HG02870 (cell line): ENCODE measurements around the gene CLIP4.
A peak's percentile ranks its signal among the peaks of the same experiment; 100 is the strongest.

Source experiments
- ATAC-seq: cut with Tn5 transposase; IDR thresholded peaks from one replicate; pipeline ENCODE4 v1.9.1; 2021; ENCODE audit warnings: mild to moderate bottlenecking, moderate library complexity; ENCODE audit not compliant: unreplicated experiment

CLIP4 gene

DNA sequence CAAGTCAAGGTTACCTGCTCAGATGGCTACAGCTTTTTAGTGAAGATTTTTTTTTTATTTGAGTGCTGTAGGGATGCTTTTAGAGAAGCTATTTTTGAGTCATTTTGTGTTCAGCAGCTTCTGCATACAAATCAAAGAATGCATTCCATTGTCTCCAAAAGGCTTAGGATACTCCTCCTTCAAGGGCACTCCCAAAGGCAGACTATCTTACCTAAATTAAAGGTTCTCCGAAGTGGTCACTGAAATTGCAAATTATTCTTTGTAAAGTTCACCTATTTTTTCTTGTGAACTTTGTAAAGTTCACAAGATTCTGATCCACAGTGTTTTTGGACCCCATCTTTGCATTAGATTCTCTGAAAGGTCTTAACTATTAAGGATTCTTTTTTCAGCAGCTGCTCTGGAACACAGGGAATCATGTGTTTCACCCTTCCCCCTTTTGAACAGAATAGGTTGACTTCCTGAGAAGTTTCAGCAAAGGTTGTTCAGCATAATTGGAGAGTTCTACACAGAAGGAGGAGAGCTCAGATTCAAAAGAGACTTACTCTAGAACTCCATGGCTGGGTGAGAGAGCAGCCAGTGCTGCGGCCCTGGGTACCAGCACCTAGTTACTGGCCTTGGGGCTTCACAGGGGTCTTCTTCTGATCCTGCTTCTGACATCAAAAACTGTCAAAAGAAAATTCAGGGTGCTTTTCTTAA, 14.5 kb downstream of the CLIP4 start:
- no peak for ATAC-seq

DNA sequence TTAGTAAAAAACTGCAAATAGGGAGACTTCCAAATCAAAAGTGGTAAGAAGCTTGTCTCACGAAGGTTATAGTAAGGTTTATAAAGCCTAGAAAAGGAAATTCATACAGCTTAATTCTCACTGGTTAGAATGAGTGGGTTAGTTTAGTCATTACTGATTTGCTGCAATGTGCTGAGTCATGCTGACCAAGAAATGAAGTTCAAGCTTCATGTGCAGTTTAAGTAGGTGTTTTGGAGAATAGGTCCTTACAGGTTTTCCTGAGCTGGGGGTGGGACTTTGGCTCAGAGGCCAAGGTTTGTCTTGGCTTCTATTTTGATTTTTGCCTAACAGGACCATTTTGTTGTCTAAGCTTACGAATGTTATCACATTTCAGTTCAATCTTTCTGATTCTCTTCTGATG, 15.1 kb downstream of the CLIP4 start:
- peak; percentile 75 for ATAC-seq

DNA sequence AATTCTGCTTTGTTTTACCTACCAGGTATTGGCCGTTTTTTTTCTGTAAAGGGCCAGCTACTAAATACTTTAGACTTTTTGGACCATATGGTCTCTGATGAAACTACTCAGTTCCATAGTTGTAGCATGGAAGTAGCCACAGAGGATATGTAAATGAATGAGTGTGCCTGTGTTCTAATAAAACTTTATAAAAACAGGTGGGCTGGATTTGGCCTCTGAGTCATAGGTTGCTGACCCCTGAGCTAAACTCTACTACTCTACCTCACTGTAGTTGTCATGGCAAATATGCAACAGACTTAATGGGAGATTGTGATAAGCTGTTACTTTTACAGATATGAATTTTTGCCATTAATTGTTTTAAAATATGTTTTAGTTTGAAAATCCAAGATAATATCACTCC, 19.7 kb downstream of the CLIP4 start:
- ATAC-seq, result no peak

DNA sequence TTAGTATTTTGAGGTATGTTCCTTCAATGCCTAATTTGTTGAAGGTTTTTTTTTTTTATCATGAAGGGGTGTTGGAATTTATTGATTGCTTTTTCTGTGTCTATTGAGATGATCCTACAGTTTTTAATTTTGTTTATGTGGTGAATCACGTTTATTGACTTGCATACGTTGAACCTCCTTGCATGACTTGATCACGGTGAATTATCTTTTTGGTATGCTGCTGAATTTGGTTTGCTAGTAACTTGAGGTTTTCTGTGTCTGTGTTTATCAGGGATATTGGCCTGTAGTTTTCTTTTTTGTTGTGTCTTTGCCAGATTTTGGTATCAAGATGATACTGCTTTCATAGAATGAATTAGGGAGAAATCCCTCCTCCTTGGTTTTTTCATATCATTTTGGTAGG, 23.9 kb downstream of the CLIP4 start:
- ATAC-seq, result no peak

DNA sequence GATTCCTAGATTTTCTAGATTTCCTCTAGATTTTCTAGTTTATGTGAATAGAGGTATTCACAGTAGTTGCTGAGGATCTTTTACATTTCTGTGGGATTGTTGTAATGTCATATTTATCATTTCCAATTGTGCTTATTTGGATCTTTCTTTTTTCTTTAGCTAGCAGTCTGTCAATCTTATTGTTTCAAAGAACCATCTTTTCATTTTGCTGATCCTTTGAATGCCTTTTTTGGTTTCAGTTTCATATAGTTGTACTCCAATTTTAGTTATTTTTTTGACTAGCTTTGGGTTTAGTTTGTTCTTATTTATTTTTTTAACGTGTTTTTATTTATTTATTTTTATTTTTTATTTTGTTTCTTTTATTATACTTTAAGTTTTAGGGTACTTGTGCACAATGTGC, 24.5 kb downstream of the CLIP4 start:
- no peak for ATAC-seq

DNA sequence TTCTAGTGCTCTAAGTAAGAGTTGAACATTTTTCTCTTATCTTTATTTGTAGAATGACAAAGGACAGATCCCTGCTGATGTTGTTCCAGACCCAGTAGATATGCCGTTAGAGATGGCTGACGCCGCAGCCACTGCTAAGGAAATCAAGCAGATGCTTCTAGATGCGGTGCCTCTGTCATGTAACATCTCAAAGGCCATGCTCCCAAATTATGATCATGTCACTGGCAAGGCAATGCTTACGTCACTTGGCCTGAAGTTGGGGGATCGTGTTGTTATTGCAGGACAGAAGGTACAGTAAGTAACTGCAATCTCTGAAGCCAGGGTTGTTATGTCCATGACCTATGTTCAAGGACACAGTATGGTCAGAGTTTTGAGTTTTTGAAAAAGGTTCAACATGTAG, 28.4 kb downstream of the CLIP4 start:
- ATAC-seq, result no peak

DNA sequence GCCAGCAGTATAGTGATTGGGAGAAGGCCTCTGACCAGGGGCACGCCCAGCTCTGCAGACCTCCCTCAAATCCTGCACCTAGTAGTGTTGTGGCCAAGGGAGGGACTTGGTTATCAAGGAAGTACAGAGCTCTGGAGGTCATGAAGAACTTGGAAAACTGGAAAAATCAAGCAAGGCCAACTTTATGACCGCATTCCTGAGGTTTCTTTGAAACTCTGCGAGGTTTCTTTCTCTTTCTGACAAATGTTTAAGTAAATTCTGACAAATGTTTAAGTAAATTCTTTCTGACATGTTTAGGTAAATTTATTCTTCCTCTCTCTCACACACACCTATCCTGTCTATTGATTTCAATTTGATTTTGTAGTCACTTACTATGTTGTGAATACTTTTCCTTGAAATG, 31.0 kb downstream of the CLIP4 start:
- no peak for ATAC-seq

DNA sequence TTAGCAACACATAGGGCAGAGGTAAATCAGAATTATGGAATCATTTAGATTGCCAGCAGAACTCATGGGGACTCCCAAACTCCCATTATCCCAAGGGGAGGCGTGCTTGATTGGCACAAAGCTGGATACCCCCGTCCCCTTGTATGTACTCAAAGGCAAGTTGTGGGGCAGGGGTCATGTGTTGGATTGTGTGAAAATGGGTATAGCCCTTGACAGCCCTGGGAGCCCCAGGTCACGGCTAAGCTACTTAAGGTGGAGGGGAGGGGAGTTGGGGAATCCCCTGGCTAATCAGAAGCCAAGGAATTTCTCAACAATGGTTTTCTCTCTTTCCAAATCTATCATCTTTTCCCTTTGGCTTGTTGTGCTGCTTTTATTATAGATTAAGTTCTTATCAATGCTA, 32.7 kb downstream of the CLIP4 start:
- ATAC-seq, result no peak

DNA sequence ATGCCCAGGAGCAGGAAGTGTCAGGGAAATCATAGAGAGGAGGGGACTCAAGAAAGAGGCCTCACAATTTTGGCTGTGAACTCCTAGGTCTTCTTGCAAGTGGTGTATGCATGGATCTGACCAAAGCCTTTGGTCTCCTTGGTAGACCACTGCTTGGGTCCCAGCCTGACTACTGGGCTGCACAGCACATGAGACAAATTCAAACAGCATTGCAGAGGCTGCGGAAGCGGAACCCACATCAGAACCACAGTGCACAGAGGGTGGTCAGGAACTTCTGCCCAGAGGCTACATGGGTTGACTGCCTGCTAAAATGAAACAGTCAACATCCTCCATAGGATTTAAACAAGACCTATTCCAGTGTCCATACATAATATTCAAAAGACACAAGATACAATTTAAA, 39.4 kb downstream of the CLIP4 start:
- no peak for ATAC-seq

DNA sequence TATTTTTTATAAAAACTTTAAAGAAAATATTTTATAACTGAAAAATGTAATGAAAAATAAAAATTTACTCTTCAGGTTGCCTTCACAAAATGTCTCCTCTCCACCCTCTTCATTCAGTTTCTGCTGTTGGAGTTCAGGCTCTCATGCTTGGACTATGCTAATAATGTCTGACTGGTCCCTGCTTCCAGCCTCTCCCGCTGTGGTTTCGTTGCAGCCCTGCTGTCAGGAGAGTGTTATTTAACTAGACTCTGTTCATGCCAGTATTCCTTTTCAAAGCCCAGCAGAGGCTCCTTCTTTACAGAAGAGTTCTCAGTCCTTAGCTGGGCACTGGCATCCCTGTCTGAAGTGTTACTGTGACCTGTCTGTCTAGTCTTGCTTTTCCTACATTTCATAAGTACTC, 40.4 kb downstream of the CLIP4 start:
- ATAC-seq, result no peak

DNA sequence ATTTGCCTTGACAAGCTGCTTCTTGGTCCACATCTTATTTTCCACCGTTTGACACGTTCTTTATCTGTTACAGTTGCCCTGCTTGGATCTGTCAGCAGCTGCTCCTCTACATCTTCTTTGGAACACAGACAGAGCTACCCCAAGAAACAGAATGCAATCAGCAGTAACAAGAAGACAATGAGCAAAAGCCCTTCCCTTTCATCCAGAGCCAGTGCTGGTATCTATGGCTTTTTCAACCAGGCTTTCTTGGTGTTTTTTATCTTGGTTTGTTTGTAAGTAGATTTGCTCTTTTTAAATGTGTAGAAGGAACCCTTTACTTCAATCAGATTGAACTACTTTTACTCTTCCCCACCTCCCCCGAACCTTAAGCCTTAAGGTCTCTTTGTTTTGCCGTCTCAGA, 41.9 kb downstream of the CLIP4 start:
- ATAC-seq, result no peak

DNA sequence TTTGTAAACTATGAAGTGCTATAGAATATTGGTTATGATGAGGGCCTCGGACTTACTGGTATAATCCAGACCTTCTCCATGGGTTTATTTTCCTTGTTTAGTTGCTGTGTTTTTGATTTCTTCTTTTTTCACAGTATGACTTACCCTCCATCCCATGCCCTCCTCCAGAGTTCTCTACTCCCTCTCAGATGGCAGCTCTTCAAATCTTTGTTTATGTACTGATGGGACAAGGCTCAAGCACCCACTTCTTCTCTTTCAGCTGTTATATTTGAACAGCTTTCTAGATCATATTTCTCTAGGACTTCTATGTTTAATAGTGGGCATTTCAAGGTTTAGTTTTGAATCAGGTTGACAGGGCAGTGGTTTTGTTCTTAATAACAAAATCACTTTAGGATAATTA, 43.9 kb downstream of the CLIP4 start:
- no peak for ATAC-seq

DNA sequence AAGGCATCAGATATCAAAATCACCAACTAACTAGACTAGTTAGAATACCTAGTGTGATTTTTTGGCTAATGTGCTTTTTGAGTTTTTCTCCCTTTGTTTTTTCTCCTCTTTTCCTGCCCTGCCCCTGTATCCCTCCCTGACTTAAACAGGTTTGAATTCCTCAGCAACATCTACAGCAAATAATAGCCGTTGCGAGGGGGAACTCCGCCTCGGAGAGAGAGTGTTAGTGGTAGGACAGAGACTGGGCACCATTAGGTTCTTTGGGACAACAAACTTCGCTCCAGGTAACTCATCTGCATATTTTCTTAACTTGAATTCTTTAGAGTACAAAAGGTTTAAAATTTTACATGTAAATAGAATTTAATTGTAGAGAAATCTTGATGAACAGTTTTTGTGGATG, 45.0 kb downstream of the CLIP4 start:
- no peak for ATAC-seq

DNA sequence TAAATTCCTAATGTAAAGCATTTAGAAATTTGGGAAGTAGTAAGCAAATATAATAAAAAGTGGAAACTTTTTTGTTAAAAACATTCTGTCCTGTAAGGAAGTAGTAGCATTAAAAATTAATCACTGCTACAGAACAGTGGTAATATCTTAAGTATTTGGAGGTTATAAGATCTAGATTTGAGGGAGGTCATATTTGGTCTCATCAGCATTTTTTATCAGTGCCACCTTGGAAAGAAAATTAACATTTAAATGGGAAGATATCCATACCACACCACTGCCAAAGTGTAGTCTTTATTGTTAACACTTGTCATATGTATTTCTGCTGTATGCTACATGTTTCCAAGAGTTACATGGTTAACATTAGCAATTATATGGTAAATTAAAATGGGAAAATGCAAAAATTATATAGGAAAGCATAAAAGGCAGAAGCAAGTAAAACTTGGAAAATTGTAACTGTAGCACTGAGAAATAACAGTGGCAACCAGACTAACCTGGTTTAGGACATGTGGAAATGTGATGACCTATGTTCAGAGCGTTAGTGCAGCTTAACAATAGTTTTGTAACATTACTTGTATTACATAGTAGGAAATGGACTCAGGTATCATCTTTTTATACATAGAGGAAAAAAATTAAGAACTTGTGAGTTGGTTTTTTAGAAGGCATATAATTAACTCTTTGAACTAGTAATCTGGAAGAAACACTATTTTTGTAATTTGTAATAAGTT, 47.2 kb downstream of the CLIP4 start:
- ATAC-seq, result no peak

DNA sequence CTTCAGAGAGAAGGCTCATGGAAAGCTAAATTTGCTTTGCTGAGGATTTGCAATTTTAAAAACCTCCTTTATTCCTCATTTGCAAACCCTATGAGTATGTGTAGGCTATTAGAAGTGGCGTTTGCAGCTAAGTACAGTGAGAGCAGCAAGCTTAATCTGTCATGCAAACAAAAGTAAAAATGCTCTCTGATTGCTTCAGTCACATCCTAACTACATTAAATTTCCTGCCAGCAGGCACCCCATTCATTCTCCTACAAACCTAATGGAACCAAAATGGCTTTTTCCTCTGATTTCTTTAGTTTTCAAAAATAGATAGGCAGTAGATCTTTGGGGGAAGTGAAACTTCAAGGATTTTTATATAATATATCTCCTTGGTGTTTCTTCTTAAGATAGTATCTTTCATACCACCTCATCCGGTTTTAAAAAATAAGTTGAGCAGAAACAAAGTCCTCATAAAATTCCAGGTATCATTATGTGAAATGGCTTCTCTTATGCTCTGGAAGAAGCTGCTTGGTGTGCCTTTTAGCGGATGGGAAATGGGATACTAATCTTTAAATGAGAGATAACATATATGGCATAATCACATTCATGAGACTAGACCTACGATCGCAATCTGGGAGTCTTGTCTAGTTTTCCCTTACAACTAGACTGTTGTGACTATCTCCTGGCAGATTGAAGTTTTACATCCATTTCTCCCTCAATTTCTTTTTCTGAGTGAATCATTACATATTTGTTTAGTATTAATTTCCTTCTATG, 49.1 kb downstream of the CLIP4 start:
- ATAC-seq, result no peak

DNA sequence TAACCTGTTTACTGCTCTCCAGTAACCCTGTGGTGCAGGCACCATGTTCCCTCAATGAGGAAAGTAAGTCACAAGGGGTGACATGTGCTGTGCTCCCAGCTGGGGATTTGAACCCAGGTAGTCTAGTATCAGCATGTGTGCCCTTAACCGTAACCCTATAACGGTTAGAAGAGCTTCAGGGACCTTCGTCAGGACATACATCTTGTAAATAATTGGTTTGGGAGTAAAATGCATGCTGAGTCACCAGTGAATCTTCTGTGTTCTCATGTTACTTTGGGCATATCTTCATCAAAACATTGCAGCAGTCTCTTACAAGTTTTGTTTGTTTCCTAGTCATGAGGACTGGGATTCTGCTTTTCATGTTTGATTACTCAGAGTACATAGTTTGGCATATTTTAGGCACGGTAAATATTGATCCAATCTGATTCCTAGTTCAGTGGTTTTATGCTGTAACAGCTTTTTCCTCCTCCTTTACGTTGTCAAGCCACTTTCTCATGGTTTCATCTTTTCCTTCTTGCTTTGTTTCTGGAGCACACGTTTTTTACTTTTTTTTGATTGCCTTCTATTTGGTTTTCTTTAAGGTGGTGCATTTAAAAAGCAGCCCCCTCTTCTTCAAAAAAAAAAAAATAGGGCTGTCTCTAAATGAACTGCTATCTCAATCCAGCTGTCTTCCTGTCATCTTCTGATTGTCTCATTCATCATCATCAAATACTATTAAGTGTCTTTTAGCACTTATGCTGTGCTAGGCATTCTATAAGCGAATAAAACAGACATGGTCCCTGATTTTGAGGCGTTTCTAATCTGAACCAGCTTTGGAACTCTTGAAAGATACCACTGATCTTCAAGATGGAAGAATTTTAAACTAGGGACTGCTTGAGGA, 50.4 kb downstream of the CLIP4 start:
- ATAC-seq, result no peak

DNA sequence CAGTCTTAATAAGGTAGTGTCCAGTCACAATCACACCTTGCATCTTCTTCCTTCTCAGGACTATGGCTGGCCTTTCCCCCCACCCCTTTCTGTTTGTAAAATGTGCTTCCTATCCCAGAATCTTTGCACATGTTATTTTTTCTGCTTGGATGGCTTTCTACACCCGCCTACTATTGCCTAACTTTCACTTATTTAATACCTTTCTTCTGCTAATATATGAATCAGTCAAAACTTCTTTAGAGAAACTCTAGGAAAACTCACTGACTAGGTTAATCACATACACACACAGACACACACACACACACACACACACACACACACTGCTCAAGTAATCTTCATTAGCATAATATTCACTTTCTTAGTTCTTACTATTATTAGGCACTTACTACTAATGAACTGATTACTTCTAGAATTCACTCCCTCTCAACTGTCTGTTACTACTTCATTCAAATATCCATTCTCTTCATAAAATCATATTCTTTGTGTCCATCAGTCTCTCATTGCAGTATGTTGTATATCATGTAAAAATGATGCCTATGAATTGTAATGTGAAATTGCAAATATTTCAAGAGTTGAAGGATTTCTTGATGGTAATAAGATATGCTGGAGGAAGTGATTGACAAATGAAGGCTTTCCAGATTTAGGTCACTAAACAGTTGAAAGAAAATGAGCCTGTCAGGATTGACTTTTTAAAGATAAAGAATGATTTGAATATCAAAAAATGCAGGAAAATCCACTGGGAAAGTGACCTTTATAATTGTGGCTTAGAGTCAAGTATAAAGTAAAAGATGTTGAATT, 51.2 kb downstream of the CLIP4 start:
- no peak for ATAC-seq

DNA sequence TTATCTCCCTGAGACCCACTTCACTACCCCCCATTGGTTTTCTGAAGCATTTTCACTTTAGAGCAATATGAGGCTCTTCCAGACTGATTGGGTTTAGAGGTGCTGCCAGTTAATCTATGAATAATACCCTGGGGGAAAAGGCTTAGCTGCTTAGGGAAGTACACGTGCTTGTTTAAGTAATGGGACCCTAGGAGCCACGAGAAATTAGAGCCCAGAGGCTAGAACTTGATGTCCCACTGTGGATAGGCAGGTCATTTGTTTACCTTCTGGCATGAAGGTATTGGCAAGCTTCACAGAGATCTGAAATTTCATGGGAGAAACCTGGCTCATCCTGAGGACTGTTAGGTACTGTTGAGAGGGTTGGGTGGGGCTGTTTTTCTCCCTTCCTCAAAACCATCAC, 59.7 kb downstream of the CLIP4 start:
- no peak for ATAC-seq

DNA sequence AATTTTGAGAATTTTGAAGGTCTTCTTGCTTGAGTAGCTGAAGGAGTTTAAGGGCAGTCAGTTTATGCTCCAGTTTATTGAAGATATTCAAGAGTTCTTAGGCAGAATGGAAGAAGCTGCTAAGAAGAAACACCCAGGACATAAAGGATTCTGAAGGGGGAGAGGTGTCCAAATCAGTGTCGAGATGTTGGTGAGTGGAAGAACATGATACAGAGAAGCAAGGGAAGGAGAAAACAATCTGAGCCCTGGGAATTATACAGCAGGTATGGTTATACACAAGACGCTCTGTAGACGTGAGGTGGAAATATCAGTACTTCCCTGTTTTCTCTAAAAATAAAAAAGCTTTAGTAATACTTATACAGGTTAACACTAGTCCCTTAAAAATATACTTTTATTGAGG, 60.1 kb downstream of the CLIP4 start:
- ATAC-seq, result no peak

DNA sequence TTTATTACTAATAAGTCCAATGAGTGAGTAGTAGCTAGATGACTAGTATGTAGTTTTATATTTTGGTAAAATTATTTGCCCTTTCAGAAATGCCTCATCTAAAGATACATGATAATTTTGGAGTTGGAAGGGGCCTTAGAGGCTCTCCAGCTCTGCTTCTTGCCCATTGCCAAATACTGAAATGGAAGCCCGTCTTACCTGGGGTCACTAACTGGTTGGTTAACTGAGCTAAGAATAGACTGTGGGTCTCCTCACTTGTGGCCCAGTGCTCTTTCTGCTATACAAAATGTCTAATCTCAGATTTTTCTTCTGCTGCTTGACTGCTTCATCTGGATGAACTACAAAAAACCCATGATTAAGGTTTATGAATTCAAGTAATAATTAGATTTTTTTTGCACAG, 67.1 kb downstream of the CLIP4 start:
- no peak for ATAC-seq
